Measurements from ENCODE around the gene TRAF3IP1.
"Not testable (repeated sequence)": the region's sequence is repeated elsewhere in the genome, so short reads cannot be mapped to it uniquely, and the experiment has no call there.

TRAF3IP1 gene

GRCh38 chr2:238334885-238335284 is 14.6 kb downstream of the TRAF3IP1 start:
- Histone ChIP-seq H3K27me3 (ENCODE audit: control insufficient read depth, insufficient read depth, low read length) (no peaks in the 10 kb centered on the region), H3K4me1 (ENCODE audit: control insufficient read depth, insufficient read depth, low read length) (no peaks in the 10 kb centered on the region), H3K9ac (ENCODE audit: low read length) (no peak overlapping the region), H3K27ac (ENCODE audit: low read depth, low read length) (no peak overlapping the region), H3K36me3 (ENCODE audit: control insufficient read depth, insufficient read depth, low read length) (peaks cover 16% of the 10 kb centered on the region), H3K4me3 (ENCODE audit: low read depth, low read length) (no peak overlapping the region), H3K9me3 (ENCODE audit: control insufficient read depth, insufficient read depth, low read depth, low read length) (no peaks in the 10 kb centered on the region)

- not testable (repeated sequence) for H3K9ac ChIP-seq (ENCODE audit: low read length); H3K4me3 ChIP-seq (ENCODE audit: low read depth, low read length); H3K27me3 ChIP-seq (ENCODE audit: control insufficient read depth, insufficient read depth, low read length); H3K27ac ChIP-seq (ENCODE audit: low read depth, low read length); H3K4me1 ChIP-seq (ENCODE audit: control insufficient read depth, insufficient read depth, low read length); H3K9me3 ChIP-seq (ENCODE audit: control insufficient read depth, insufficient read depth, low read depth, low read length)
- peaks cover 10% of the 10 kb centered on the region for H3K36me3 ChIP-seq (ENCODE audit: control insufficient read depth, insufficient read depth, low read length)
These were observed 15.3 kb downstream of the TRAF3IP1 start for GRCh38 chr2:238335591-238335990.

GRCh38 chr2:238336151-238336550 is 15.8 kb downstream of the TRAF3IP1 start:
- no peaks in the 10 kb centered on the region for H3K27me3 ChIP-seq (ENCODE audit: control insufficient read depth, insufficient read depth, low read length)
- no peak overlapping the region for H3K9ac ChIP-seq (ENCODE audit: low read length)
- H3K27ac ChIP-seq (ENCODE audit: low read depth, low read length), result no peak overlapping the region
- H3K4me3 ChIP-seq (ENCODE audit: low read depth, low read length), result no peak overlapping the region
- H3K4me1 ChIP-seq (ENCODE audit: control insufficient read depth, insufficient read depth, low read length), result no peaks in the 10 kb centered on the region
- peaks cover 10% of the 10 kb centered on the region for H3K36me3 ChIP-seq (ENCODE audit: control insufficient read depth, insufficient read depth, low read length)
- H3K9me3 ChIP-seq (ENCODE audit: control insufficient read depth, insufficient read depth, low read depth, low read length), result no peaks in the 10 kb centered on the region

- Histone ChIP-seq H3K27ac (ENCODE audit: low read depth, low read length) (no peak overlapping the region), H3K36me3 (ENCODE audit: control insufficient read depth, insufficient read depth, low read length) (peaks cover 10% of the 10 kb centered on the region), H3K9ac (ENCODE audit: low read length) (no peak overlapping the region), H3K4me1 (ENCODE audit: control insufficient read depth, insufficient read depth, low read length) (no peaks in the 10 kb centered on the region), H3K4me3 (ENCODE audit: low read depth, low read length) (no peak overlapping the region), H3K27me3 (ENCODE audit: control insufficient read depth, insufficient read depth, low read length) (no peaks in the 10 kb centered on the region), H3K9me3 (ENCODE audit: control insufficient read depth, insufficient read depth, low read depth, low read length) (no peaks in the 10 kb centered on the region)
These were observed 16.6 kb downstream of the TRAF3IP1 start for GRCh38 chr2:238336793-238337444.

DNA sequence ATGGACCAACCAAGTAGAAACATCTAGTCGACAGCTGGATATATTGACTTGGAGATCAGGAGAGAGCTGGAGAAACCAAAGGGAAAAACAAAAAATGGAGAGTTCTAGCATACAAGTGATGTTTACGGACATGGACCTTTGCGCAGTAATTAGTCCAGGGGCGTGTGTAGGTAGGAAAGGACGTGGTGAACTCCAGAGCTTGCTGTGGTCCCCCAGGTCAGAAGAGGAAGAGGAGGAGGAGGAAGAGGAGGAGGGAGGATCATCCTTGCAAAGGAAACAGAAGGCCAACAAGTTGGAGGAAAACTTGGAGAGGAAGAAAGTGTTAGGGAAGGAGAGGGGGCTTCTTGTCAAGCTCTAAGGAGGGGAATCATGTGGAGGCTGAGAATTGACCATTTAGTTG is 17.5 kb downstream of the TRAF3IP1 start:
- Histone ChIP-seq H3K9ac (ENCODE audit: low read length) (no peak overlapping the region), H3K4me1 (ENCODE audit: control insufficient read depth, insufficient read depth, low read length) (no peaks in the 10 kb centered on the region), H3K9me3 (ENCODE audit: control insufficient read depth, insufficient read depth, low read depth, low read length) (no peaks in the 10 kb centered on the region), H3K27me3 (ENCODE audit: control insufficient read depth, insufficient read depth, low read length) (no peaks in the 10 kb centered on the region), H3K4me3 (ENCODE audit: low read depth, low read length) (no peak overlapping the region), H3K27ac (ENCODE audit: low read depth, low read length) (no peak overlapping the region), H3K36me3 (ENCODE audit: control insufficient read depth, insufficient read depth, low read length) (peaks cover 10% of the 10 kb centered on the region)

DNA sequence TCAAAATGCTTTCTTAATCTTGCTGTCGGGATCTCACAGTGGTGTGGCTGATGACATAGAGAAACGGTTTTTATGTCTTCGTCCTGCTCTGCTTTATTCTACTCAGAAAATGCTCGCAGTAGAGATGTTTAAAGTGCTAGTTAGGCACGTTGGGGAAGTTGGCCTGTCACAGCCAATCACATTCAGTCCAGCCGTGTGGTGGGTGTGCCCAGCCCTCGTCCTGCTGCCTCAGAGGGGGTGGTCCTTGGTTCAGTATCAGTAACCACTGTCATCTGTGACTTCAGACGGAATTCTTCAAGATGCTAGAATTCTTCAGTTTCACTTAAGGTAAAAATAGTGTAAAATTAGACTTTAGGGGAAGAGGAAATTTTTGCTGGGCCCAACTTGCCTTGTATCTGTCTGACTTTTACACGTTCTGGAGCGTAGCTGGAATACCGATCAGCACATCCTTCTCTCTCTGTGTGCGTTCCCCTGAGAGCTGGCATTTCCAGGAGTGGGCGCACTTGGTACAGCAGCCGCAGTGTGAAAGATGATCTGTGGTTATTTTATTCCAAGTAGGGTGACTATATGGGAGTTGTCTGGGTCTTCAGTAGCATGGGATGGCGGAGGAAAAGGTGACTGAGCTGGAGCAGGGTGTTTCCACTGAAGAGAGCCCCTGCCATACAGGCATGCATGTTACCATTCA is 18.5 kb downstream of the TRAF3IP1 start:
- Histone ChIP-seq H3K27ac (ENCODE audit: low read depth, low read length) (no peak overlapping the region), H3K36me3 (ENCODE audit: control insufficient read depth, insufficient read depth, low read length) (peaks cover 10% of the 10 kb centered on the region), H3K4me3 (ENCODE audit: low read depth, low read length) (no peak overlapping the region), H3K9me3 (ENCODE audit: control insufficient read depth, insufficient read depth, low read depth, low read length) (no peaks in the 10 kb centered on the region), H3K9ac (ENCODE audit: low read length) (no peak overlapping the region), H3K4me1 (ENCODE audit: control insufficient read depth, insufficient read depth, low read length) (no peaks in the 10 kb centered on the region), H3K27me3 (ENCODE audit: control insufficient read depth, insufficient read depth, low read length) (no peaks in the 10 kb centered on the region)

GRCh38 chr2:238339395-238339780 is 19.1 kb downstream of the TRAF3IP1 start:
- Histone ChIP-seq H3K4me3 (ENCODE audit: low read depth, low read length) (no peak overlapping the region), H3K9me3 (ENCODE audit: control insufficient read depth, insufficient read depth, low read depth, low read length) (no peaks in the 10 kb centered on the region), H3K9ac (ENCODE audit: low read length) (no peak overlapping the region), H3K4me1 (ENCODE audit: control insufficient read depth, insufficient read depth, low read length) (no peaks in the 10 kb centered on the region), H3K36me3 (ENCODE audit: control insufficient read depth, insufficient read depth, low read length) (peaks cover 6% of the 10 kb centered on the region; the same call in 1 of the 2 replicates), H3K27ac (ENCODE audit: low read depth, low read length) (no peak overlapping the region), H3K27me3 (ENCODE audit: control insufficient read depth, insufficient read depth, low read length) (no peaks in the 10 kb centered on the region)

DNA sequence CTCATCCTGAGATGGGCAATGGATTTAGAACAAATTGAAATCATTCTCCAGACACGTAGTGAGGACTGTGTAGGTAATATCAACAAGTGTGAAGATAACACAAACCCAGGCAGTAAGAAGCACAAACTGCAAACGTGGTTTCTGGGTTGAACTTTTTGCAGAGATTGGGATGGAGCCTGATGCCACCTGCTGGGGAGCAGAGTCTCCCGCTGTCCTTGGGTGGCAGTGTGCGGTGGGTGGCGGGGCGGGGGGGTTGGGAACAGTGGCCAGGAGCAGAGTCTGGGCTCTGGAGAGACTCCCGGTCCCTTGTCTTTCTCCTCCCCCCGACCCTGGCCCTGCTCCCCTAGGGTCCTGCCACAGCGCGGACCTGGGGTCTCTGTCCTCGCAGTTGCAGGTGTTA is 19.5 kb downstream of the TRAF3IP1 start:
- Histone ChIP-seq H3K9me3 (ENCODE audit: control insufficient read depth, insufficient read depth, low read depth, low read length) (no peaks in the 10 kb centered on the region), H3K4me3 (ENCODE audit: low read depth, low read length) (no peak overlapping the region), H3K36me3 (ENCODE audit: control insufficient read depth, insufficient read depth, low read length) (peaks cover 6% of the 10 kb centered on the region; the same call in 1 of the 2 replicates), H3K27me3 (ENCODE audit: control insufficient read depth, insufficient read depth, low read length) (no peaks in the 10 kb centered on the region), H3K4me1 (ENCODE audit: control insufficient read depth, insufficient read depth, low read length) (no peaks in the 10 kb centered on the region), H3K9ac (ENCODE audit: low read length) (no peak overlapping the region), H3K27ac (ENCODE audit: low read depth, low read length) (no peak overlapping the region)

GRCh38 chr2:238341536-238341935 is 21.2 kb downstream of the TRAF3IP1 start:
- H3K36me3 ChIP-seq (ENCODE audit: control insufficient read depth, insufficient read depth, low read length), result peaks cover 5% of the 10 kb centered on the region; the same call in 1 of the 2 replicates
- H3K4me3 ChIP-seq (ENCODE audit: low read depth, low read length), result no peak overlapping the region
- no peak overlapping the region for H3K27ac ChIP-seq (ENCODE audit: low read depth, low read length)
- no peak overlapping the region for H3K9ac ChIP-seq (ENCODE audit: low read length)
- no peaks in the 10 kb centered on the region for H3K4me1 ChIP-seq (ENCODE audit: control insufficient read depth, insufficient read depth, low read length)
- no peaks in the 10 kb centered on the region for H3K27me3 ChIP-seq (ENCODE audit: control insufficient read depth, insufficient read depth, low read length)
- no peaks in the 10 kb centered on the region for H3K9me3 ChIP-seq (ENCODE audit: control insufficient read depth, insufficient read depth, low read depth, low read length)

DNA sequence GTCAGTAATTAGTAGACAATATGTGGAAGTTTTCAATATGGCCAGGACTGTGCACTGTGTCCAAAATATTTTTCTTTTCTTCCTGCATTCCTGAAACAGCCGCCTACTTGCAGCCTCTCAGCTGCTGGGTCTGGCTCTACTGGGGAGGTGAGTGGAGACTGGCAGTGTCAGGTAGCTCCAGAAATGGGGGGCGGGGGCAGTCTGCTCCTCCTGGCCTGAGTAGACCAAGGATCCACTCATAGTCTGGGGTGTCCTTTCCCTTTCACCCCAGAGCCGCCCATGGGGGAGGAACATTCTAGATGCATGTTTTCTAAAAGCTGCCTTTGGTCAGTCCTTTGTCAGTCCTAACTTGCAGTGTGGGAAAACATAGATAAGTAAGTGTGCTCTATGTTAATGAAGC is 23.7 kb downstream of the TRAF3IP1 start:
- H3K4me1 ChIP-seq (ENCODE audit: control insufficient read depth, insufficient read depth, low read length), result no peaks in the 10 kb centered on the region
- H3K36me3 ChIP-seq (ENCODE audit: control insufficient read depth, insufficient read depth, low read length), result peaks cover 11% of the 10 kb centered on the region
- H3K4me3 ChIP-seq (ENCODE audit: low read depth, low read length), result no peak overlapping the region
- no peaks in the 10 kb centered on the region for H3K27me3 ChIP-seq (ENCODE audit: control insufficient read depth, insufficient read depth, low read length)
- no peaks in the 10 kb centered on the region for H3K9me3 ChIP-seq (ENCODE audit: control insufficient read depth, insufficient read depth, low read depth, low read length)
- no peak overlapping the region for H3K9ac ChIP-seq (ENCODE audit: low read length)
- H3K27ac ChIP-seq (ENCODE audit: low read depth, low read length), result no peak overlapping the region

GRCh38 chr2:238344517-238344916 is 24.2 kb downstream of the TRAF3IP1 start:
- no peak overlapping the region for H3K9ac ChIP-seq (ENCODE audit: low read length)
- no peak overlapping the region for H3K4me3 ChIP-seq (ENCODE audit: low read depth, low read length)
- no peaks in the 10 kb centered on the region for H3K4me1 ChIP-seq (ENCODE audit: control insufficient read depth, insufficient read depth, low read length)
- H3K9me3 ChIP-seq (ENCODE audit: control insufficient read depth, insufficient read depth, low read depth, low read length), result no peaks in the 10 kb centered on the region
- H3K27me3 ChIP-seq (ENCODE audit: control insufficient read depth, insufficient read depth, low read length), result no peaks in the 10 kb centered on the region
- H3K36me3 ChIP-seq (ENCODE audit: control insufficient read depth, insufficient read depth, low read length), result peaks cover 16% of the 10 kb centered on the region
- no peak overlapping the region for H3K27ac ChIP-seq (ENCODE audit: low read depth, low read length)

All from HUES6 (cell line).